ENCODE data around the gene HAPLN2.

The HAPLN2 gene

GRCh38 chr1:156664767-156665411, 45.7 kb downstream of the HAPLN2 start:
- H2BK15ac ChIP-seq (ENCODE audit: low read depth, poor library complexity, severe bottlenecking) = peak overlapping the region; percentile 96
- H3K9me3 ChIP-seq (ENCODE audit: control insufficient read depth, low read length) = no peaks in the 10 kb centered on the region
- H4K8ac ChIP-seq (ENCODE audit: low read length) = peak overlapping the region; percentile 90
- no peak overlapping the region for H3K4me3 ChIP-seq (ENCODE audit: insufficient read depth in 1 of 2, low read depth in 1 of 2, low read length in 2 of 2)
- DNase-seq = peak; percentile 64
- 20% methylated on average over 12 of the region's 16 CpGs for WGBS
- no peak overlapping the region for H2AFZ ChIP-seq (ENCODE audit: low read depth, low read length)
- H3K79me1 ChIP-seq (replicated peaks; ENCODE audit: low read length, poor library complexity, severe bottlenecking) = no peaks in the 10 kb centered on the region
- peak overlapping the region; percentile 11 for H3K27ac ChIP-seq (ENCODE audit: low read length, poor library complexity, severe bottlenecking)
- peak overlapping the region; percentile 80 for H2BK120ac ChIP-seq (ENCODE audit: low read depth, low read length)
- peak overlapping the region; percentile 86 to 95 for H3K4ac ChIP-seq (ENCODE audit: low read depth in 1 of 2, low read length in 2 of 2)
- H3K9ac ChIP-seq (ENCODE audit: low read length) = peak overlapping the region; percentile 7
- H3K14ac ChIP-seq (ENCODE audit: low read length in 2 of 2) = peak overlapping the region in 1 of 2 experiments; percentile 87
- H3K23ac ChIP-seq (ENCODE audit: low read length in 2 of 2) = peak overlapping the region in 1 of 2 experiments; percentile 46
- H2BK12ac ChIP-seq (ENCODE audit: low read length in 2 of 2) = peak overlapping the region; percentile 82 to 98
- peak overlapping the region; percentile 95 for H2AK5ac ChIP-seq (ENCODE audit: low read length, severe bottlenecking)
- H3K4me2 ChIP-seq (ENCODE audit: low read length, poor library complexity, severe bottlenecking) = peak overlapping the region; percentile 15
- H4K91ac ChIP-seq (ENCODE audit: low read length) = peak overlapping the region; percentile 91
- no peaks in the 10 kb centered on the region for H3K27me3 ChIP-seq (ENCODE audit: control insufficient read depth in 1 of 2, insufficient read depth in 1 of 2, low read length in 2 of 2)
- peak overlapping the region; percentile 84 to 92 for H3K18ac ChIP-seq (ENCODE audit: low read depth in 1 of 2, low read length in 2 of 2)
- no peak overlapping the region for H2BK5ac ChIP-seq (ENCODE audit: low read depth, low read length, poor library complexity, severe bottlenecking)
- H3K36me3 ChIP-seq (ENCODE audit: control insufficient read depth in 1 of 2, insufficient read depth in 2 of 2, low read depth in 1 of 2, low read length in 2 of 2) = peaks cover 0 to 11% of the 10 kb centered on the region in 2 experiments
- H3K4me1 ChIP-seq (ENCODE audit: control insufficient read depth, insufficient read depth, low read depth, low read length) = peaks cover 57% of the 10 kb centered on the region

DNA sequence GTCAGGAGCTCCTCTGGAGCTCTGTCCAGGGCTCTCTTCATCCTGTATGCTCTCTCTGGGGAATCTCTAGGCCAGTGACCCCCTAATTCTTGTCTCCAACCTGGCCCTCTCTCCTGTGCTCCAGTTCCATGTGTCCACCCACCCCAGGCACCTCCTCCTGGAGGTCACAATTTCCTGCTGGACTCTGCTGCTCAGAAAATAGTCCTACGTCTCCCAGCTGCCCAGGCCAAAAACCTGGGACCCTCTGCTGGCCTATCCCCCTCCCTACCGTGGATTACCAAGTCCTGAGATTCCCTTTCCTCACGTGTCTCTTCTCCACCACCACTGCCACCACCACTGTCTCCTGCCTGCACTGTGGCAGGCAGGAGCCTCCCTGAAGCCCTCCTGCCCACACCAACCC, 46.3 kb downstream of the HAPLN2 start:
- peak overlapping the region in 1 of 2 experiments; percentile 66 for H3K14ac ChIP-seq (ENCODE audit: low read length in 2 of 2)
- no peak overlapping the region for H3K9ac ChIP-seq (ENCODE audit: low read length)
- H3K4me1 ChIP-seq (ENCODE audit: control insufficient read depth, insufficient read depth, low read depth, low read length) = peaks cover 53% of the 10 kb centered on the region
- no peak overlapping the region for H3K27ac ChIP-seq (ENCODE audit: low read length, poor library complexity, severe bottlenecking)
- peak overlapping the region; percentile 73 for H4K8ac ChIP-seq (ENCODE audit: low read length)
- no peak overlapping the region for H2AFZ ChIP-seq (ENCODE audit: low read depth, low read length)
- no peak overlapping the region for H2BK5ac ChIP-seq (ENCODE audit: low read depth, low read length, poor library complexity, severe bottlenecking)
- H2BK15ac ChIP-seq (ENCODE audit: low read depth, poor library complexity, severe bottlenecking) = peak overlapping the region; percentile 96
- H2BK120ac ChIP-seq (ENCODE audit: low read depth, low read length) = peak overlapping the region; percentile 80
- H3K4me3 ChIP-seq (ENCODE audit: insufficient read depth in 1 of 2, low read depth in 1 of 2, low read length in 2 of 2) = no peak overlapping the region
- 49% methylated on average over 3 of the region's 3 CpGs for WGBS
- H3K18ac ChIP-seq (ENCODE audit: low read depth in 1 of 2, low read length in 2 of 2) = peak overlapping the region; percentile 84 to 86
- H2AK5ac ChIP-seq (ENCODE audit: low read length, severe bottlenecking) = peak overlapping the region; percentile 95
- peak overlapping the region; percentile 82 to 98 for H2BK12ac ChIP-seq (ENCODE audit: low read length in 2 of 2)
- H3K4me2 ChIP-seq (ENCODE audit: low read length, poor library complexity, severe bottlenecking) = no peak overlapping the region
- H3K4ac ChIP-seq (ENCODE audit: low read depth in 1 of 2, low read length in 2 of 2) = peak overlapping the region; percentile 67 to 84
- H3K23ac ChIP-seq (ENCODE audit: low read length in 2 of 2) = no peak overlapping the region
- no peaks in the 10 kb centered on the region for H3K27me3 ChIP-seq (ENCODE audit: control insufficient read depth in 1 of 2, insufficient read depth in 1 of 2, low read length in 2 of 2)
- H3K79me1 ChIP-seq (replicated peaks; ENCODE audit: low read length, poor library complexity, severe bottlenecking) = no peaks in the 10 kb centered on the region
- H4K91ac ChIP-seq (ENCODE audit: low read length) = peak overlapping the region; percentile 87
- DNase-seq = no peak
- H3K36me3 ChIP-seq (ENCODE audit: control insufficient read depth in 1 of 2, insufficient read depth in 2 of 2, low read depth in 1 of 2, low read length in 2 of 2) = peaks cover 0 to 18% of the 10 kb centered on the region in 2 experiments
- no peaks in the 10 kb centered on the region for H3K9me3 ChIP-seq (ENCODE audit: control insufficient read depth, low read length)

DNA sequence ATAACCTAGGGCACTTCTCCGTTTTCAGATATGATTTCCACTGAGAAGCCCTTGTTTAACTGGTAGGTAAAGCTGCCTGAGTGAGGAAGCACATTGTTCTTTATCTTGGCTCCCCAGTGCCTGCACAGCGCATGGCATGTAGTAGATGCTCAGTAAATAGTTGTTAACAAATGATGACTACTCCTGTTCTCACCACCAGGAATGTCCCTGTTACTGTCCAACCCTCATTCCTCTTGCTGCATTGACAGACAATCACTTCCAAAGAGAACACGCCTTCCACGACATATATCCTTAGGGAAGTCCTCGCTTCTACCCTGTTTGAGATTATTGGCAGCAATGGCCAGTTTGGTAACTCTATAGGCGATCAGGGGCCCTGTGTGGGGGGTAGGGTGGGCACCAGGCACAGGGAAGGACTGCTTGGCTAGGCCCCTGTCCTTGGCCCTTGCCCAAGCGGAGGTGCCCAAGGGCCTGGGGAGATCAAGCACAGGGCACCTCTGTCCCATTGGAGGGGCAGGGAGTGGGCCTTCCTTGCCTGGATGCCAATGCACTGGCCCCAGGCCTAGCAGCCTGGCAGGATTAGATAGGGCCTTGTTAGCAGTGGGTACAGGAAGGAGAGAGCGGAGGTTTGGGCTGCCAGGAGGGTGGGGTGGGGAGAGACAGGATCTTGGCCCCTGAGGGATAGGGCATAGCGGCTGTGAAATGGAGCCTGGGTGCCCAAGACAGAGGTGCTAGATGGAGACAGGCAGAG, 47.8 kb downstream of the HAPLN2 start:
- Histone ChIP-seq H3K79me1 (replicated peaks; ENCODE audit: low read length, poor library complexity, severe bottlenecking) (no peaks in the 10 kb centered on the region), H3K14ac (ENCODE audit: low read length in 2 of 2) (peak overlapping the region in 1 of 2 experiments; percentile 62), H2BK120ac (ENCODE audit: low read depth, low read length) (peak overlapping the region; percentile 81), H3K9ac (ENCODE audit: low read length) (peak overlapping the region; percentile 67), H3K4me3 (ENCODE audit: insufficient read depth in 1 of 2, low read depth in 1 of 2, low read length in 2 of 2) (no peak overlapping the region), H3K36me3 (ENCODE audit: control insufficient read depth in 1 of 2, insufficient read depth in 2 of 2, low read depth in 1 of 2, low read length in 2 of 2) (peaks cover 12 to 25% of the 10 kb centered on the region in 2 experiments), H3K27me3 (ENCODE audit: control insufficient read depth in 1 of 2, insufficient read depth in 1 of 2, low read length in 2 of 2) (no peaks in the 10 kb centered on the region), H4K91ac (ENCODE audit: low read length) (peak overlapping the region; percentile 77), H2AK5ac (ENCODE audit: low read length, severe bottlenecking) (peak overlapping the region; percentile 3), H3K18ac (ENCODE audit: low read depth in 1 of 2, low read length in 2 of 2) (peak overlapping the region; percentile 65 to 79), H4K8ac (ENCODE audit: low read length) (peak overlapping the region; percentile 21), H2BK12ac (ENCODE audit: low read length in 2 of 2) (peak overlapping the region; percentile 95 to 96), H3K4ac (ENCODE audit: low read depth in 1 of 2, low read length in 2 of 2) (peak overlapping the region; percentile 62 to 84), H3K23ac (ENCODE audit: low read length in 2 of 2) (no peak overlapping the region), H3K4me1 (ENCODE audit: control insufficient read depth, insufficient read depth, low read depth, low read length) (peaks cover 46% of the 10 kb centered on the region), H3K4me2 (ENCODE audit: low read length, poor library complexity, severe bottlenecking) (no peak overlapping the region), H2BK5ac (ENCODE audit: low read depth, low read length, poor library complexity, severe bottlenecking) (no peak overlapping the region), H2AFZ (ENCODE audit: low read depth, low read length) (no peak overlapping the region), H2BK15ac (ENCODE audit: low read depth, poor library complexity, severe bottlenecking) (peak overlapping the region; percentile 90), H3K27ac (ENCODE audit: low read length, poor library complexity, severe bottlenecking) (no peak overlapping the region), H3K9me3 (ENCODE audit: control insufficient read depth, low read length) (no peaks in the 10 kb centered on the region)
- no peak for DNase-seq
- 87% methylated on average over 8 of the region's 9 CpGs for WGBS

- peak; percentile 50 for DNase-seq
- Histone ChIP-seq H3K14ac (ENCODE audit: low read length in 2 of 2) (peak overlapping the region in 1 of 2 experiments; percentile 69), H3K4me1 (ENCODE audit: control insufficient read depth, insufficient read depth, low read depth, low read length) (peaks cover 43% of the 10 kb centered on the region), H3K27ac (ENCODE audit: low read length, poor library complexity, severe bottlenecking) (no peak overlapping the region), H3K23ac (ENCODE audit: low read length in 2 of 2) (no peak overlapping the region), H2BK120ac (ENCODE audit: low read depth, low read length) (peak overlapping the region; percentile 69), H2BK12ac (ENCODE audit: low read length in 2 of 2) (peak overlapping the region; percentile 95 to 96), H2BK15ac (ENCODE audit: low read depth, poor library complexity, severe bottlenecking) (no peak overlapping the region), H3K9me3 (ENCODE audit: control insufficient read depth, low read length) (no peaks in the 10 kb centered on the region), H3K27me3 (ENCODE audit: control insufficient read depth in 1 of 2, insufficient read depth in 1 of 2, low read length in 2 of 2) (no peaks in the 10 kb centered on the region), H3K9ac (ENCODE audit: low read length) (peak overlapping the region; percentile 67), H4K91ac (ENCODE audit: low read length) (peak overlapping the region; percentile 77), H3K4me2 (ENCODE audit: low read length, poor library complexity, severe bottlenecking) (no peak overlapping the region), H3K79me1 (replicated peaks; ENCODE audit: low read length, poor library complexity, severe bottlenecking) (no peaks in the 10 kb centered on the region), H2AK5ac (ENCODE audit: low read length, severe bottlenecking) (no peak overlapping the region), H3K4me3 (ENCODE audit: insufficient read depth in 1 of 2, low read depth in 1 of 2, low read length in 2 of 2) (no peak overlapping the region), H3K4ac (ENCODE audit: low read depth in 1 of 2, low read length in 2 of 2) (peak overlapping the region; percentile 68 to 90), H3K18ac (ENCODE audit: low read depth in 1 of 2, low read length in 2 of 2) (peak overlapping the region; percentile 65 to 97), H3K36me3 (ENCODE audit: control insufficient read depth in 1 of 2, insufficient read depth in 2 of 2, low read depth in 1 of 2, low read length in 2 of 2) (peaks cover 17 to 27% of the 10 kb centered on the region in 2 experiments), H2BK5ac (ENCODE audit: low read depth, low read length, poor library complexity, severe bottlenecking) (no peak overlapping the region), H4K8ac (ENCODE audit: low read length) (peak overlapping the region; percentile 93), H2AFZ (ENCODE audit: low read depth, low read length) (no peak overlapping the region)
- 42% methylated on average over 4 of the region's 5 CpGs for WGBS
These were observed 48.4 kb downstream of the HAPLN2 start for GRCh38 chr1:156667610-156667967.
